NB4 (cell line): ENCODE results near the gene NRXN3.

Experiments
- MYC ChIP-seq: IDR thresholded peaks from 2 replicates; pipeline ENCODE4 v1.6.1; 2011; ENCODE audit warnings: low read depth, low read length
- POLR2A ChIP-seq: IDR thresholded peaks from 2 replicates; pipeline ENCODE4 v1.6.1; 2011; ENCODE audit warnings: mild to moderate bottlenecking; ENCODE audit not compliant: insufficient read length; ENCODE audit errors: extremely low read depth
- TF ChIP-seq, protein P1 (sequence below): IDR thresholded peaks from one replicate; pipeline ENCODE4 v1.5.1; 2012; ENCODE audit warnings: low read depth, low read length

DNA sequence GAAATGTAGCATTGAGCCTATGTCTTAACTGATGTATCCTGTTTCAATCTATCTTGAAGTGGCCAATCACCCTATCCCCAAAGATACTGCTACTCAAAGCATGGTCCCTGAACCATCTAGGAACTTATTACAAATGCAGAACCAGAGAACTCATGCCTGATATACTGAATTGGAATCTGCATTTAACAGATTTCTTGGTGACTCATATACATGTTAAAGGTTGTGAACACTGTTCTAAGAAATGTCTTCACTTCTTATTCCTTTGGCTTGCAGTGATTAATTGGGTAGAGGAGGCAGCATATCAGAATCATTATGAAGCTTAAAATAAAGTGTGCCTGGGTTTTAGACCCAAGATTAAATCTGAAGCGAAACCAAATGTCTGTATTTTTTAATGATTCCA lies 1245.6 kb downstream of the NRXN3 start:
- TF ChIP-seq, protein P1, sequence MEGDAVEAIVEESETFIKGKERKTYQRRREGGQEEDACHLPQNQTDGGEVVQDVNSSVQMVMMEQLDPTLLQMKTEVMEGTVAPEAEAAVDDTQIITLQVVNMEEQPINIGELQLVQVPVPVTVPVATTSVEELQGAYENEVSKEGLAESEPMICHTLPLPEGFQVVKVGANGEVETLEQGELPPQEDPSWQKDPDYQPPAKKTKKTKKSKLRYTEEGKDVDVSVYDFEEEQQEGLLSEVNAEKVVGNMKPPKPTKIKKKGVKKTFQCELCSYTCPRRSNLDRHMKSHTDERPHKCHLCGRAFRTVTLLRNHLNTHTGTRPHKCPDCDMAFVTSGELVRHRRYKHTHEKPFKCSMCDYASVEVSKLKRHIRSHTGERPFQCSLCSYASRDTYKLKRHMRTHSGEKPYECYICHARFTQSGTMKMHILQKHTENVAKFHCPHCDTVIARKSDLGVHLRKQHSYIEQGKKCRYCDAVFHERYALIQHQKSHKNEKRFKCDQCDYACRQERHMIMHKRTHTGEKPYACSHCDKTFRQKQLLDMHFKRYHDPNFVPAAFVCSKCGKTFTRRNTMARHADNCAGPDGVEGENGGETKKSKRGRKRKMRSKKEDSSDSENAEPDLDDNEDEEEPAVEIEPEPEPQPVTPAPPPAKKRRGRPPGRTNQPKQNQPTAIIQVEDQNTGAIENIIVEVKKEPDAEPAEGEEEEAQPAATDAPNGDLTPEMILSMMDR: no peak
- no peak for TF ChIP-seq POLR2A
- TF ChIP-seq MYC: no peak
